Colon (tissue), 2 donors: Measurements from ENCODE around the gene VPS25.
"Not testable (repeated sequence)": the region's sequence is repeated elsewhere in the genome, so short reads cannot be mapped to it uniquely, and the experiment has no call there.

ENCODE experiments used
- FAIRE-seq: peaks from 2 replicates; lab custom pipeline; 2012; peaks lifted over from hg19 to GRCh38; lab: Jason Lieb, UNC
- donor health status: control.
- donor health status: control.

Gene VPS25

DNA sequence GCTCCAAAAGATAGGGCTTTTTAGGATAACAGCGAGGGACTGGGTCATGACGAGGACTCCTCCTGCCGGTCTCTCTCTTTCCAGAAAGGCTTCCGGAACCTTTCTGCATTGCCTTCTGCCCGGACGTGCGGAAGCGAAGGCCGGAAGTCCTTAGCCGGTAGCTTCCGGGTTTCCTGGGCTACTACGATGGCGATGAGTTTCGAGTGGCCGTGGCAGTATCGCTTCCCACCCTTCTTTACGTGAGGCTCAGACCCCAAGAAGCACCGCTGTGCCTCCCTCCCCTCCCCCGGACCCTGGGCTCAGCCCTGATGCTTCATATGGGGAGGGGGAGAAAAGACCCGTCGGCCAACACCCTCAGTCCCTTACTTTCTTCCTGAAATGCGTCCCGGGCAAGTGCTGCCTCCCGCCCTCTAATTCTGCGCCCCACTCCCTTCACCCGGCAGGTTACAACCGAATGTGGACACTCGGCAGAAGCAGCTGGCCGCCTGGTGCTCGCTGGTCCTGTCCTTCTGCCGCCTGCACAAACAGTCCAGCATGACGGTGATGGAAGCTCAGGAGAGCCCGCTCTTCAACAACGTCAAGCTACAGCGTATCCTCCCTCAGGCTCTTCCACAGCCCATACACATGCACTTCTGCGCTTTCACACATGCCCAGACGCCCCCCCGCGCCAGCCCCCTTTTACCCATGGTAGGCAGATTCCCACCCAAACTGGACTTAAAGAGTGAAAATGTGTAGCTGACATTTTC, at the start of gene VPS25:
TSS of gene VPS25 (plus strand) at position 160 of the 746 bp plus-strand sequence. CDS start at position 187, 27 bp downstream.
- no peak for FAIRE-seq

- no peak for FAIRE-seq
Observed at GRCh38 chr17:42723636-42724035, 49.6 kb upstream of the VPS25 start.

DNA sequence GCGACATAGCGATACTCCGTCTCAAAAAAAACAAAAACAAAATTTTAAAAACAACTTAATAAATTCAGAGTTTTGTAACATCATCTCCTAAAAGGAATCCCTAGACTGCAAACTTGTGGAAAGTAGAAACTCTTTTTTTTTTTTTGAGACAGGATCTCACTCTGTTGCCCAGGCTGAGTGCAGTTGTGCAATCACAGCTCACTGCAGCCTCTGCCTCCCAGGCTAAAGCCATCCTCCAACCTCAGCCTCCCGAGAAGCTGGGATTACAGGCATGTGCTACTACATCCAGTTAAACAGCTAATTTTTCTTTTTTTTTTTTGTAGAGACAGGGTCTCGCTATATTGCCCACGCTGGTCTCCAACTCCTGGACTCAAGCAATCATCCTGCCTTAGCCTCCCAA, 48.1 kb upstream of the VPS25 start:
- FAIRE-seq: no peak

GRCh38 chr17:42740699-42741098, 32.5 kb upstream of the VPS25 start:
- no peak for FAIRE-seq

- not testable (repeated sequence) for FAIRE-seq
Observed at GRCh38 chr17:42742916-42743315, 30.3 kb upstream of the VPS25 start.

DNA sequence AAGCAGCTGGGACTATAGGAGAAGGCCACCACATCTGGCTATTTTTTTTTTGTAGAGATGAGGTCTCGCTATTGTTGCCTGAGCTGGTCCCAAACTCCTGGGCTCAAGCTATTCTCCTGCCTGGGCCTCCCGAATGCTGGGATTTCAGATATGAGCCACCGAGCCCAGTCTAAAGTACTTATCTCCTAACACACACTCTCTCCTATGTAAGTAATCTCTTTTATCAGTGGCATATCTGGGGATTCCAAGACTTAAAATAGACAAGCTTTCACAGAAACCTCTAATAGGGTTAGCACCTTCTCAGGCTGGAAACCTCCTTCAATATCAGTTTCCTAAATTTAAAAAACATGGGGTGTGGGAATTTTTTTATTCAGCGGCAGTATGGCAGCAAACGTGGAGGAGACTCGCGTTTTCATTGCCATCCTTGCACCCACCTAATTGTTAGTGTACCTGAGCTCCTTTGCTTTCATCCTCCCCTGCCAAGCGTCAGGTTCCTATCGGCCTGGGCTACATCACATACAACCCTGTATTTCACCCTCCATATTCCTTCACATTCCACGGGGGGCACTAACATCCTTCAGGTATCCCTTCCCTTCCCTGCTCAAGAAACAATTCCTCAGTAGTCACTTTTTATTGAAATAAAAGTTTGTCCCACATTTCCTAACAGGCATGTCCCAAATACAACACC, 29.5 kb upstream of the VPS25 start:
- FAIRE-seq: no peak

DNA sequence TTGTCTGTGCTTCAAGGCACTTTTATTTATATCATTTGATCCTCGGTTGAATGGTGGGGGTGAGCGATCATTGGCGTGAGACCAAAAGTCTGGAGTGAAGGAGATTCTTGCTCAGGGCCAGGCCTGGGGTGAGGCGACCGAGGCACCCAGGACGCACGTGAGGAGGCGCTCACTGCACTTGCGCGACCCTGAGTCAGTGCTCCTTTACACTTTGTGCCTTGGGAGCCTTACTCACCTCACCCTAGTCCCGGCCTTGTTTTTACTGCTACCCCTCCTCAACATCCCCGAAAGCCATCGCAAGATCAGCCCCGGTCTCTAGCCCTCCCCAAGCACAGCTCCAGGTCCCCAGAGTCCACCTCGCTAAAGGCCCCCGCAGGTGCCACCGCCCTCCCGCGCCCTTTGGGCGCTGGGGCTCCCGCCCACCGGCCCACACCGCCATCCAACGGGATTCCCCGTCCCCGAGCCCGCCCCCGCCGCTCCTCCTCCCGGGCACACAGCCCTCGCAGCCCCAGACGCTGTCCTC, 28.9 kb upstream of the VPS25 start:
- FAIRE-seq: no peak

GRCh38 chr17:42744806-42745617, 28.2 kb upstream of the VPS25 start, which contains the start of gene EZH1:
EZH1 (minus strand) TSS chr17:42745040; CDS start chr17:42728941, 16,099 bp downstream.
- FAIRE-seq: no peak

- FAIRE-seq: no peak
Observed at GRCh38 chr17:42748202-42748907, 24.9 kb upstream of the VPS25 start.

- no peak for FAIRE-seq
Observed at GRCh38 chr17:42748908-42749798, 24.1 kb upstream of the VPS25 start.

DNA sequence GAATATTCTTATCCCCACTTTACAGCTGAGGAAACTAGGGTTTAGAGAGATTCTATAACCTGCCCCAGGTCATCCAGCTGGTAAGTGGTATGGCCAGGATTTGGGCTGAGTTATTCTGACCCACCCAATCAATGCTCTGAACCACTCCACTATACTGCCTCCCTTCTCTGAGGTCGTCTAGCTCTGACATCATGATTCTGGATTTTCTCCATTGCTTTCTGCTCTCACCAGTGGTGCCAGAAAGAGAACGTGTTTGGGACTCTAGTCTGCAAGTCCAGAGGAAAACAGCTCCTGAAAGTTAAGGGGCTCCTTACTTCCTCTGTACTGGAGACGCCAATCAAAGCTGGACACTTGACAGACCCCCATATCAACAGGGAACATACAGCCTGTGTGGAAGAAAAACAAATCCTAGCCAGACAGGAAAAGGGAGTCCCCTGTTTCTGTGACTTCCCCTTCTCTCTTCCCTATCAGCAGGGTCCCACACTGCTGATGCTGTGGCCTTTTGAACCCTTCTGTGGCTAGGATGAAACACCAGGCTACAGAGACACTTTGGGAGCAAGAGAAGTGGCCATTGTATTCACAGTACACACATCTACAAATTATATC, 22.4 kb upstream of the VPS25 start:
- FAIRE-seq: no peak

GRCh38 chr17:42751628-42752027, 21.6 kb upstream of the VPS25 start:
- no peak for FAIRE-seq

DNA sequence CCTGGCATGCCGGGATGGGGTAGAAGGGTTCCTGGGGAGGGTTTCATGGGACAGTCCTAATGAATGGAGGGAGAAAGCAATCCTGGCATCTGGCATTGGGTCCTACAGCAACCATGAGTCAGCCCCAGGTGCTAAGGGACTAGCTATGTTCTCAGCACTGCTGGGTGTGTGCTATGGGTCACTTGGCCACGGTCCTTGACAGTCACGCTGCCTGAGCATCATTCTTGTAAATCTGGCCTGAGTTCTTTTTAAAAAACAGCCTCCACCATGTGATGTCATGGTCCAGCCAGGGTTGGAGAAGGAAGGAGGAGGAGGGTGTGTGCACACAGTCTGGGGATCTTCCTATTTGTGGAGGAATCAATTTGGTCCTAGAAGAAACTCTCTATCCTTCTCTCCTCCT, 18.5 kb upstream of the VPS25 start:
- no peak for FAIRE-seq

DNA sequence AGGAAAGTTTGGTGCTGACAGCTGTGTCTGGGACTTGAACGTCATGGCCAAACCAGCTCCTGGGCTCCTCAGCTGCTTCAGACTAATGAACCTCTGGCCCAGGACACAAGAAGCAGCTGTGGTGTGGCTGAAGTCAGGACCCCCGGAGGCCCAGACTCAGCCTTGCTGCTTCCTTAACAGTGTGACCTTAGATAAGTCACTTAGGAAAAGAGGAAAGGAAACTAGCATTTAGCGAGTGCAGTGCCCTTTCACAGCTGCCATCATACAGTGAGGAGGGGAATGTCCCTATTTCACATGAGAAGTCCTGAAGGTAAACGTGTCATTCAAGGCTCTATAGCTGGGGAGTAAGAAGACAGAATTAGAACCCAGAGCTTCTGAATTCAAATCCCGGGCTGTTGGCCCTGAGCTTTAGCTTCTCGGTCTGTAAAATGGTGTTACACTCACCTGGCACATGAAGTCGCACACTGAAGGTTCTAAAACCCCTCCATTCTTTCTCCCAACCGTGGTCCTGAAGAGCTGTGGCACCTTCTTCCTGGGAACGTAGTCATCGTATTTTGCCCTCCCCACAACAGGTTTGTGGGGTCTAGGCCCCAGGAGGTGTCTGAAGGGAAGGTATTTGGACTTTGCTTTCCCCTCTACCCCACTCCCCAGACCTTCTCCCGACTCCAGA, 13.1 kb upstream of the VPS25 start:
- no peak for FAIRE-seq

DNA sequence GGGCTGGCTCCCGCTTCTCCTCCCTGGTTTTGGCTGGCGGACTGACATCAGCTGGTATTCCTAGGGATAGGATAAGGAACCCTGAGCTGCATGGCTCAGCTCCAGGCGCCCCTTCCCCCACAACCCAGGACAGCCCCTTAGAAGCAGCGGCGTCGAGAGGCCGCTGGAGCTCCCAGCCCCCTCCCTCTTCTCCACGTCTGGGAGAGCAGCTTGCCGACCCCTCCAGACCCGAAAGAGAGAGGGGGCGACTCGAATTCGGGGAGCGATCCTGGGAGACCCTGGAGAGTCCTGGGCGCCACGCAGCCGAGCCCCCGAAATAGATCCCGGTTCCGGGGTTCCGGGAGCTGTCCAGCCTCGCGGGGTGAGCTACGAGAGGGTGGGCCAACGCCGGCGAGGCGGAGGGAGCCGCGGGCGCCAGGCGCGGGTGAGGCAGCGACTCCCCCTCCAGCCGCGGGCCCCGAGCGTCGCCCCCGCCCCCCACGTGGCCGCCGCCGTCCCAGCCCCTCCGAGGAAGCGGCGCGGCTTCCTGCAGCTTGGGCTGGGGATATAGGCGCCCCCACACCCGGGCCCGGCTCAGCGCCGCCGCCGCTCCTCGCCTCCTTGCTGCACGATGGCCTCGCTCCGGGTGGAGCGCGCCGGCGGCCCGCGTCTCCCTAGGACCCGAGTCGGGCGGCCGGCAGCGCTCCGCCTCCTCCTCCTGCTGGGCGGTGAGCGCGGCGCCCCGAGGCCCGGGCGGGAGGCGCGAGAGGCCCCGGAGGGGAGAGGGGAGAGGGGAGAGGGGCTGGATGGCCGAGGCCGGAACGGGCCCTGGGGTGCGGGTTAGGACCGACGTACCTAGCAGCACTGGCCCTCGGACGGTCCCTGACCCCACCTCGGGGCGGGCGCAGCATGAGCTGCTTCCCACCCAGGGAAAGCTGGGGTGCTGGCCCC, 12.3 kb upstream of the VPS25 start, which contains the start of gene RAMP2:
TSS of gene RAMP2 (plus strand) at position 576 of the 930 bp plus-strand sequence. CDS start at position 611, 35 bp downstream.
- FAIRE-seq: no peak

GRCh38 chr17:42761638-42762037, 11.6 kb upstream of the VPS25 start:
- FAIRE-seq: no peak

- FAIRE-seq: no peak
Observed at GRCh38 chr17:42766124-42766523, 7.1 kb upstream of the VPS25 start.

DNA sequence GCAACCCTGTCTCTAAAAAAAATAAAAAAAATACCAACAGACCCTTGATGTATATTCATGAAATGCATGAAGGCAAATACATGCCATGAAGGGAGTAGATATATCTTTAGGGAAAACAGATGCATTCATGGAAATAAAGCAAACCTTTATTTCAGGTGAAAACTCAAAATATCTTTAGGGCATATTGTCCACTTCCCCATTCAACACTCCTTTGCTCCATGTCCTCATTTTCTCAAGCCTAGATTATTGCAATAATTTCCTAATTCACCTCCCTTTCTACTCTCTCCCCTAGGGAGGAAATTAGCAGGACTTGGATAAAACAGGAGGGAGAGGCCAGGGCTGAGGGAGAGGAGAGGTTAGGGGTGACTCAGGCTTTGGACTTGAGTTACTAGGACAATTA, 5.7 kb upstream of the VPS25 start:
- FAIRE-seq: no peak
